Upper lobe of left lung (tissue), 4 donors: ENCODE measurements around the gene TTC33.

ENCODE experiments used
- POLR2A ChIP-seq, 4 donors: fragments of 450-650 bp; IDR thresholded peaks; one replicate each; pipeline ENCODE4 v1.5.1; 2016 to 2017; ENCODE audit warnings: antibody characterized with exemption in 4 of 4, mild to moderate bottlenecking in 2 of 4
- TF ChIP-seq, protein P1 (sequence below), 6 experiments: fragments of 450-650 bp in 4 of 6; fragments of 200-600 bp in 2 of 6; sonication (generic) in 2 of 6; IDR thresholded peaks; one replicate each; pipeline ENCODE4 v1.5.1; 2016 to 2019; ENCODE audit warnings: antibody characterized with exemption in 6 of 6

DNA sequence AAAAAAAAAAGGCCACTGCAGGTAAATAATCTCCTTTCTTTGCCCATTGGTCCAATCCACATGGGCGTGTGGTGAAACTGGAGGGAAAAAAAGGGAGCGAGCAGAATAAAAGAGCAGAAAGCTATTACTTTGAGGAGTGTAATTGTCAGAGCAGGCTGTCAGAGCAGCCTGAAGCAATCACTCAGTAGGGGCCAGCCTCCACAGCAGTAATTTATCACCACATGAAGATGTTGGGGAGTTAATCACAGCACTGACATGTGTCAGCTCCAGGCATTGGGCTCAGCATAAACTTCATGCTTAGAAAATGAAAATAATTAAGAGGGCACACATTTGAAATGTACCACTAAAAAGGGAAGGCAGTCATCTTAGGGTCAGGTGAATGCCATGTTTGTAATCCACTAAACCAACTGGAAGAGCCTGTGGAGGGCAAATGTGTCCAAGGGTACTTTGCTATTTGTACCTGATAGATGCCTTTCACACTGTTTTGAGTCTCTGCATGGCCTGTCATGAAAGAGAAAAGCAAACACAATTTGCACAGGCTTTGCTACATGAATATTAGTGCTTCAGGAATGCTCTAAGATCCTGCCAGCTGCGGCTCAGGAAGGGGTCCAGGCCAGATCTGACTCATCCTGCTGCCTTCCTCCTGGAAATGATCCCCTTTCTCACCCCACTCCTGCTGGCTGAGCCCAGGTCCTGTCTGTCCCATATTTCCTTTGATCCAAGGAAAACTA, 79.0 kb downstream of the TTC33 start:
- TF ChIP-seq POLR2A (IDR thresholded peaks at IDR 0.05): no peak
- TF ChIP-seq, protein P1, sequence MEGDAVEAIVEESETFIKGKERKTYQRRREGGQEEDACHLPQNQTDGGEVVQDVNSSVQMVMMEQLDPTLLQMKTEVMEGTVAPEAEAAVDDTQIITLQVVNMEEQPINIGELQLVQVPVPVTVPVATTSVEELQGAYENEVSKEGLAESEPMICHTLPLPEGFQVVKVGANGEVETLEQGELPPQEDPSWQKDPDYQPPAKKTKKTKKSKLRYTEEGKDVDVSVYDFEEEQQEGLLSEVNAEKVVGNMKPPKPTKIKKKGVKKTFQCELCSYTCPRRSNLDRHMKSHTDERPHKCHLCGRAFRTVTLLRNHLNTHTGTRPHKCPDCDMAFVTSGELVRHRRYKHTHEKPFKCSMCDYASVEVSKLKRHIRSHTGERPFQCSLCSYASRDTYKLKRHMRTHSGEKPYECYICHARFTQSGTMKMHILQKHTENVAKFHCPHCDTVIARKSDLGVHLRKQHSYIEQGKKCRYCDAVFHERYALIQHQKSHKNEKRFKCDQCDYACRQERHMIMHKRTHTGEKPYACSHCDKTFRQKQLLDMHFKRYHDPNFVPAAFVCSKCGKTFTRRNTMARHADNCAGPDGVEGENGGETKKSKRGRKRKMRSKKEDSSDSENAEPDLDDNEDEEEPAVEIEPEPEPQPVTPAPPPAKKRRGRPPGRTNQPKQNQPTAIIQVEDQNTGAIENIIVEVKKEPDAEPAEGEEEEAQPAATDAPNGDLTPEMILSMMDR (IDR thresholded peaks at IDR 0.05): no peak
